ENCODE results near the gene TMEM184A.

DNA sequence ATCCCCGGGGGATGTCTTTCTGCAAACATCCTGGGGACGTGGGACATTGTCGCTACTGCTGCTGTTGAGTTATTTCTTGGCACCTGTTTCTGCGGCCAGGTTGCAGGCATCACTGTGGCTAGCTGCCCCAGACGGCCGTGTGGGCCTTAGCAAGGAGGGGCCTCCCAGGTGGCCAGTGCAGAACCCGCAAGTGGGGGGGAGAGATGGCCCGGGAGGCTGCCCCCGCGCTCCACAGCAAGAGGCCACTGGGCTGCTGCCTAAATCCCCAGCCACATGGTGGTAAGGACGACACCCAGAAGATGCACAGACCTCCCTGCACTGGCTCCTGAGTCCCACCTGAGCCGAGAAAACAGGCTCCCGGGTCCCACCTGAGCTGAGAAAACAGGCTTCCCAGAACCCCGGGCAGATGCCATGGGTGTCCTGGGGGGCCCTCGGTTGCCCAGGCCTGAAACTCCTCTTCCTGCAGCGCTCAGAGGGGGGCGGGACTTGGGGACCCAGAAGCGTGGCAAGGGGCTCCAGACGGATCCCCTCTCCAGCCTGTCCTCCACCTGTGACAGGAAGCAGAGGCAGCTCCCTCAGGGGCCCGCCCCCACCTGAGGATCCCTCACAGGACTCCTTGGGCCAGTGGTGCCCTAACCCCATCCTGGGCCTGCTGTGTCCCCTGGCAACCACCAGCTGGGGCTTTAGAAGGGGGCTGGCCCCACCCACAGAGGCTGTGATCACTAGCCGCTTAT is 26.5 kb downstream of the TMEM184A start:
- TF ChIP-seq POLR2A (IDR thresholded peaks at IDR 0.05; ENCODE audit: low read length) = no peak
- TF ChIP-seq GATA1 (IDR thresholded peaks at IDR 0.05; ENCODE audit: low read depth, low read length) = no peak

All from erythroblast (primary cell).